ENCODE measurements around the gene BTF3L4. TPM values are rescaled to one million over a fixed set of nuclear protein-coding genes. Genes with fewer than 3 reads are reported as not detected.
"Not testable (repeated sequence)": the region's sequence is repeated elsewhere in the genome, so short reads cannot be mapped to it uniquely, and the experiment has no call there.

BTF3L4 gene
- total RNA-seq, 2 donors from 2014 or later = 28.7 to 36.3 TPM

GRCh38 chr1:52053862-52054261 lies 2.2 kb upstream of the BTF3L4 start:
- DNase-seq (no peak), ATAC-seq (no peak)
- intact Hi-C loops (cut with DNase I) = no loop called here

GRCh38 chr1:52054496-52055065 lies 1.5 kb upstream of the BTF3L4 start:
- no peak for DNase-seq
- ATAC-seq = no peak
- intact Hi-C loops (cut with DNase I) = no loop called here

- intact Hi-C loops (cut with DNase I) = no loop called here
- peak; percentile 85 for DNase-seq
Observed at GRCh38 chr1:52055066-52055865, 829 bp upstream of the BTF3L4 start, which contains the start of gene TXNDC12. Gene TXNDC12, minus strand, starts transcription at chr1:52055191. Its CDS starts 95 bp downstream, at chr1:52055096.

GRCh38 chr1:52055866-52056162 lies 281 bp upstream of the BTF3L4 start:
- intact Hi-C loops (cut with DNase I) = no loop called here
- no peak for ATAC-seq
- no peak for DNase-seq

More at GRCh38 chr1:52055066-52055865, 829 bp upstream of the BTF3L4 start, which contains the start of gene TXNDC12:
- ATAC-seq = peak; percentile 87 to 90

DNA sequence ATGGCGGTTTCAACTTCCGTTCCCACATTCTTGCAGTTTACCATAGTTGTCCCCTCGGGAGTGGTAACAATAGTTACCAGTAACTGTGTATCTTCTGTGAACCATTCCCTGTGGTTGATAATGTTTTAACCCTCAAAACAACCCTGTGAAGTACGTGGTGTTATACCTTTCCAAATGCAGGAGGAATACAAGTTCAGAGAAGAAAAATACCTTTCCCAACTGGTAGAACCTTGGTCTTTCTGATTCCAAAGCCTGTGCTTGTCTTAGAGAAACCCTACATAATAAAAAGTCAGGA lies 789 bp downstream of the BTF3L4 start:
- intact Hi-C loops (cut with DNase I) = no loop called here
- ATAC-seq = no peak
- no peak for DNase-seq

GRCh38 chr1:52057255-52057654 lies 1.2 kb downstream of the BTF3L4 start:
- ATAC-seq (no peak), DNase-seq (no peak)
- intact Hi-C loops (cut with DNase I) = no loop called here

GRCh38 chr1:52057876-52058415 lies 1.9 kb downstream of the BTF3L4 start:
- DNase-seq (no peak), ATAC-seq (no peak)
- intact Hi-C loops (cut with DNase I) = no loop called here

- ATAC-seq (no peak), DNase-seq (no peak)
- intact Hi-C loops (cut with DNase I) = no loop called here
Observed at GRCh38 chr1:52059321-52059720, 3.2 kb downstream of the BTF3L4 start.

DNA sequence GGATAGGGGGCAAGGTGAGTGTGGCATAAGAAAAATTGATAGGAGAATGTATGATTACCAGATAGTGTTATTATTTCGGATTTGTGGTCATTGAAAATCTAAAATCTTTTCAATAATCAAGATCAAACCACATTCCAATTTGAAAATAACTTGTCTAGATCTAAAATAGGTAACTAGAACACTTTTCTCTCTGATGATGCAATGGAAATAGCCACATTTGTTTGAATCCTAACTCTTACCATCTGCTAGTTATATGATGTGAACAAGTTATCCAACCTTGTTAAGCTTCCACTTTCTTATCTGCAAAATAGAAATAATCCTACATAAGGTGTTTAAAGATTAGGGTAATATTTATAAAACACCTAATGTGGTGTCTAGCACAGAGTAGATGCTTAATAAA lies 3.8 kb downstream of the BTF3L4 start:
- DNase-seq = no peak
- intact Hi-C loops (cut with DNase I) = no loop called here

DNA sequence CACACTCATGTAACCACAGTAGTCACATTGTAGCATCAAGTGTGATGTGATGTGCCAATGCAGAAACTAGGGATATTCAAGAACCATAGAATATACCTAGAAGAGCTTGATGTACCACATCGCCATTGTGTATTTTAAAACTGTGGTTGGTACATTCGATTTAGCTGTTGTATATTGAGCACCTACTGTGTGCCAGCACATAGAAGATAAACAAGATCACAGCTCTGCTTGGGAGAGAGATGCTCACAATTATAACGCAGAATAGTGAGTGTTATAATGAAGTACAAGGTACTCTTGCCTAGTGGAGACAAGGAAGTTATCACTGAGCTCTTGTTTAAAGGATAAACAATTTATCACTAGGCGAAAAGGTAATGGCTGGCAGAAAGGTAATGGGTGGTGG lies 4.7 kb downstream of the BTF3L4 start:
- intact Hi-C loops (cut with DNase I) = no loop called here
- DNase-seq (no peak), ATAC-seq (no peak)

More for the DNA sequence above, 3.8 kb downstream of the BTF3L4 start:
- ATAC-seq = no peak

GRCh38 chr1:52063192-52063591 lies 7.1 kb downstream of the BTF3L4 start:
- ATAC-seq (no peak), DNase-seq (no peak)
- intact Hi-C loops (cut with DNase I) = no loop called here

DNA sequence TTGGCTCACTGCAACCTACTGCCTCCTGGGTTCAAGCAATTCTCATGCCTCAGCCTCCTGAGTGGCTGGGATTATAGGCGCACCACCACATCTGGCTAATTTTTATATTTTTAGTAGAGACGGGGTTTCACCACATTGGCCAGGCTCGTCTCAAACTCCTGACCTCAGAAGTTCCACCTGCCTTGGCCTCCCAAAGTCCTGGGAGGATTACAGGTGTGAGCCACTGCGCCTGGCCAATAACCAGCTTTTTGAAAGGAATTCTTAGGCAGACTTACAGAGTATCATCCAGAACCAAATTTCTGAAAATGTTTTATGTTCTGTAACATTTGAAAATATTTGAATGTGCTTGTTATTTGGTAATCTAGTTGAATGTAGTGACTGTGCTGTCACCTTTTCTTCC lies 14.6 kb downstream of the BTF3L4 start:
- DNase-seq (no peak), ATAC-seq (no peak)
- intact Hi-C loops (cut with DNase I) = no loop called here

- intact Hi-C loops (cut with DNase I) = no loop called here
- no peak for ATAC-seq
- no peak for DNase-seq
Observed at GRCh38 chr1:52072291-52072690, 16.2 kb downstream of the BTF3L4 start.

DNA sequence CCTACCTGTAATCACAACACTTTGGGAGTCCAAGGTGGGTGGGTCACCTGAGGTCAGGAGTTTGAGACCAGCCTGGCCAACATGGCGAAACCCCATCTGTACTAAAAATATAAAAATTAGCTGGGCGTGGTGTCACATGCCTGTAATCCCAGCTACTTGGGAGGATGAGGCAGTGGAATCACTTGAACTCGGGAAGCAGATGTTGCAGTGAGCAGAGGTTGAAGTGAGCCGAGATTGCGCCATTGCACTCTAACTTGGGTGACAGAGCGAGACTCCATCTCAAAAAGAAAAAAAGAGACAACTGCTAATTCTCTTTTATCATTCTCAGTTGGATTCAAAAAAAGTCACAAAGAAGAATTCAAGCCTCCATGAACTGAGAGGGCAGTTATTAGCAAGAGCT lies 21.2 kb downstream of the BTF3L4 start:
- ATAC-seq; intact Hi-C loops (cut with DNase I); DNase-seq: not testable (repeated sequence)

GRCh38 chr1:52080014-52080415 lies 23.9 kb downstream of the BTF3L4 start:
- intact Hi-C loops (cut with DNase I) = no loop called here
- ATAC-seq (no peak), DNase-seq (no peak)

GRCh38 chr1:52087892-52088291 lies 31.8 kb downstream of the BTF3L4 start:
- ATAC-seq; intact Hi-C loops (cut with DNase I): not testable (repeated sequence)

DNA sequence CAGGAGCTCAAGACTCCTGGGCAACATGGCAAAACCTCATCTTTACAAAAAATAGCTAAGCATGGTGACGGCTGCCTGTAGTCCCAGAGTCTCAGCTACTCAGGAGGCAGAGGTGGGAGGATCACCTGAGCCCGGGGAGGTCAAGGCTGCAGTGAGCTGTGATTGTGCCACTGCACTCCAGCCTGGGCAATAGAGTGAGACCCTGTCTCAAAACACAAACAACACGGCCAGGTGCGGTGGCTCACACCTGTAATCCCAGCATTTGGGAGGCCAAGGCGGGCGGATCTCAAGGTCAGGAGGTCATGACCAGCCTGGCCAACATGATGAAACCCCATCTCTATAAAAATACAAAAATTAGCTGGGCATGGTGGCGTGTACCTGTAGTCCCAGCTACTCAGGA lies 38.2 kb downstream of the BTF3L4 start:
- DNase-seq; ATAC-seq; intact Hi-C loops (cut with DNase I): not testable (repeated sequence)

More at GRCh38 chr1:52087892-52088291, 31.8 kb downstream of the BTF3L4 start:
- DNase-seq = not testable (repeated sequence)

GRCh38 chr1:52096216-52096615 lies 40.1 kb downstream of the BTF3L4 start:
- DNase-seq (no peak), ATAC-seq (no peak)
- intact Hi-C loops (cut with DNase I) = no loop called here

- no peak for ATAC-seq
- no peak for DNase-seq
- intact Hi-C loops (cut with DNase I) = no loop called here
Observed at GRCh38 chr1:52098139-52098871, 42.2 kb downstream of the BTF3L4 start.

- intact Hi-C loops (cut with DNase I) = no loop called here
- DNase-seq (no peak), ATAC-seq (no peak)
Observed at GRCh38 chr1:52102336-52103013, 46.4 kb downstream of the BTF3L4 start.

Measured in left cardiac atrium (tissue), 4 donors.